Glutamatergic neuron (in vitro differentiated cells): Measurements from ENCODE around the gene RASA4B. TPM values are rescaled to one million over a fixed set of nuclear protein-coding genes. Genes with fewer than 3 reads are reported as not detected.

ENCODE experiments used
- DNase-seq: peaks from one replicate; pipeline ENCODE4 v3.0.0; 2022
- H3K27ac Mint-ChIP-seq: one replicate; pipeline ENCODE4 v1.8.0; 2020; ENCODE audit warnings: mild to moderate bottlenecking, mixed read lengths, inconsistent platforms; ENCODE audit not compliant: unreplicated experiment
- H3K27me3 Mint-ChIP-seq: one replicate; pipeline ENCODE4 v1.8.0; 2020; ENCODE audit warnings: mild to moderate bottlenecking, moderate library complexity, mixed read lengths, inconsistent platforms; ENCODE audit not compliant: unreplicated experiment
- H3K36me3 Mint-ChIP-seq: one replicate; pipeline ENCODE4 v1.8.0; 2020; ENCODE audit warnings: mild to moderate bottlenecking, mixed read lengths, inconsistent platforms; ENCODE audit not compliant: unreplicated experiment
- H3K4me1 Mint-ChIP-seq: one replicate; pipeline ENCODE4 v1.8.0; 2020; ENCODE audit warnings: mild to moderate bottlenecking, low read depth, mixed read lengths, inconsistent platforms; ENCODE audit not compliant: unreplicated experiment
- H3K4me3 Mint-ChIP-seq: one replicate; pipeline ENCODE4 v1.8.0; 2020; ENCODE audit warnings: mild to moderate bottlenecking, mixed read lengths, inconsistent platforms; ENCODE audit not compliant: unreplicated experiment
- H3K9me3 Mint-ChIP-seq: one replicate; pipeline ENCODE4 v1.8.0; 2020; ENCODE audit warnings: mild to moderate bottlenecking, moderate library complexity, mixed read lengths, inconsistent platforms; ENCODE audit not compliant: unreplicated experiment
- total RNA-seq: library from RNA; stranded (reverse); fragmentation: NEBNext Ultra II Directional; extraction: Animal tissue kit (Norgen Biotek cat#: 25700); gene quantifications from one replicate; pipeline ENCODE4 v1.2.1, GENCODE V29; 2021; ENCODE audit not compliant: unreplicated experiment
- TF ChIP-seq, protein P1 (sequence below): fragments of 200-600 bp; sonication (generic); IDR thresholded peaks from one replicate; pipeline ENCODE4 v1.5.0; 2021; ENCODE audit not compliant: partially characterized antibody, unreplicated experiment

Gene RASA4B
- total RNA-seq, 1 donor from 2014 or later = 40.1 TPM

DNA sequence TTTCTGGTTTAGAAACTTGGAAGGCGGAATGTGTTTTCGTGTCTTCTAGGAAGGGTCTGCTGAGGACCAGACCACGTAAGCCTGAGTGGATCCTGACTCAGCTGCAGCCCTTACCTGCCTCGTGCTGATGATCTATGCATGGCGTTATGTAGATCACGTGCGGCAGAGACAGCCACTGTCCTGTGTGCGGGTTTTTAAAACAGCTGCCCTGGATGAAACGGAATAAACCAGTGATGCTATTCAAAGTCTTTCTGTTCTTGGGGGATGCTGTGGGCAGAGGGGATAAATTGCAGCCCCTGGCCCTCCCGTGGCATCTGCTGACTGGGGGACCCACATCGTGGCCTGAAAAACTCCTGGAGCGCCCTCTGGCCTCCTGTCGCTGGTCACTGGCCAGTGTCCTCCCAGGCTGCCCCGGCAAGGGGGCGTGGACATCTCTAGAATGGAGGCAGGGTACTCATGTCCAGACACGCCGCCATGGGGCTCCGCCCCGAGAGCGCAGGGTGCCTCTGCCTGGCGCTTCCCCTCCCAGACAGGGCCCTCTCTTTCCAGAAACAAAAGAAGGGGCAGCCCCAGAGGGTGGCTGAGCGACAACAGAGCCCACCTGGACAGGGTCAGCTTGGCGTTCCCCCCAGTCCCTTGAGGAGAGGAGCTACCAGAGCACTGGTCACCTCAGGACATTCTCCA lies 66.1 kb downstream of the RASA4B start:
- TF ChIP-seq, protein P1, sequence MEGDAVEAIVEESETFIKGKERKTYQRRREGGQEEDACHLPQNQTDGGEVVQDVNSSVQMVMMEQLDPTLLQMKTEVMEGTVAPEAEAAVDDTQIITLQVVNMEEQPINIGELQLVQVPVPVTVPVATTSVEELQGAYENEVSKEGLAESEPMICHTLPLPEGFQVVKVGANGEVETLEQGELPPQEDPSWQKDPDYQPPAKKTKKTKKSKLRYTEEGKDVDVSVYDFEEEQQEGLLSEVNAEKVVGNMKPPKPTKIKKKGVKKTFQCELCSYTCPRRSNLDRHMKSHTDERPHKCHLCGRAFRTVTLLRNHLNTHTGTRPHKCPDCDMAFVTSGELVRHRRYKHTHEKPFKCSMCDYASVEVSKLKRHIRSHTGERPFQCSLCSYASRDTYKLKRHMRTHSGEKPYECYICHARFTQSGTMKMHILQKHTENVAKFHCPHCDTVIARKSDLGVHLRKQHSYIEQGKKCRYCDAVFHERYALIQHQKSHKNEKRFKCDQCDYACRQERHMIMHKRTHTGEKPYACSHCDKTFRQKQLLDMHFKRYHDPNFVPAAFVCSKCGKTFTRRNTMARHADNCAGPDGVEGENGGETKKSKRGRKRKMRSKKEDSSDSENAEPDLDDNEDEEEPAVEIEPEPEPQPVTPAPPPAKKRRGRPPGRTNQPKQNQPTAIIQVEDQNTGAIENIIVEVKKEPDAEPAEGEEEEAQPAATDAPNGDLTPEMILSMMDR = no peak
- no peak overlapping the region for H3K4me3 Mint-ChIP-seq
- H3K9me3 Mint-ChIP-seq = no peaks in the 10 kb centered on the region
- H3K27ac Mint-ChIP-seq = no peak overlapping the region
- H3K27me3 Mint-ChIP-seq = peaks cover 2% of the 10 kb centered on the region
- H3K4me1 Mint-ChIP-seq = no peaks in the 10 kb centered on the region
- no peak for DNase-seq
- no peaks in the 10 kb centered on the region for H3K36me3 Mint-ChIP-seq

DNA sequence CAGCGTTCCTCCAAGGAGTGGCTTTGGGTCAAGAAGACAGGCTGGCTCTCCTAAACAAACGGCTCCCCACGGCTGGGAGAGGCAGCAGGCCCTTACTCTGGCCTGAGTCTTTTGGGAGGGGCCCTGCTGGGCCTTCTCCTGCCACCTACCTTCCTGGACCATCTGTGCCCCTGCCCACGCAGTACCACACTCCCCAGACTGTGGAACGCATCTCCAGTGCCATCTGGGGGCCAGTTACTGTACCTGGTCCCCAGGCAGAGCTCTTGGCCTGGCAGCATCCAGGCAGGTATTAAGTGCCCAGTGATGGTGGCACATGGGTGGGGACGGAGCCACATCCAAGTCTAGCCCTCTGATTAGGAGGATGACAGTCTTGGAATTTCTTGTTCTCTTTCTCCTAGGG lies 67.3 kb downstream of the RASA4B start:
- TF ChIP-seq, protein P1 = no peak
- no peak for DNase-seq
- peaks cover 2% of the 10 kb centered on the region for H3K27me3 Mint-ChIP-seq
- no peak overlapping the region for H3K4me3 Mint-ChIP-seq
- no peaks in the 10 kb centered on the region for H3K9me3 Mint-ChIP-seq
- H3K36me3 Mint-ChIP-seq = no peaks in the 10 kb centered on the region
- H3K4me1 Mint-ChIP-seq = no peaks in the 10 kb centered on the region
- no peak overlapping the region for H3K27ac Mint-ChIP-seq

DNA sequence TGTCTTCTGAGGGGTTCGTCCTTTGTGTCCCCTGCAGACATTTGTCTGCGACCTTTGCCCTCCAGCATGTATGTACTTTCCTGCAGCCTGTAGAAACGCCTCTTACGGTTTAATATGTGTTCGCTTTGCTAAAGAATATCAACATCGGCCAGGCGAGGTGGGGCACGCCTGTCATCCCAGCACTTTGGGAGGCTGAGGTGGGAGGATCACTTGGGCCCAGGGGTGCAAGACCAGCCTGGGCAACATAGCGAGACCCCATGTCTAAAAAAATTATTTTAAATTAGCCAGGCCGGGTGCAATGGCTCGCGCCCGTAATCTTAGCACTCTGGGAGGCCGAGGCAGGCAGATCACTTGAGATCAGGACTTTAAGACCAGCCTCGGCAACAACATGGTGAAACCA lies 68.4 kb downstream of the RASA4B start:
- TF ChIP-seq, protein P1 = no peak
- Mint-ChIP-seq H3K4me3 (no peak overlapping the region), H3K27me3 (peaks cover 4% of the 10 kb centered on the region), H3K27ac (no peak overlapping the region), H3K4me1 (no peaks in the 10 kb centered on the region), H3K36me3 (no peaks in the 10 kb centered on the region), H3K9me3 (no peaks in the 10 kb centered on the region)
- no peak for DNase-seq

DNA sequence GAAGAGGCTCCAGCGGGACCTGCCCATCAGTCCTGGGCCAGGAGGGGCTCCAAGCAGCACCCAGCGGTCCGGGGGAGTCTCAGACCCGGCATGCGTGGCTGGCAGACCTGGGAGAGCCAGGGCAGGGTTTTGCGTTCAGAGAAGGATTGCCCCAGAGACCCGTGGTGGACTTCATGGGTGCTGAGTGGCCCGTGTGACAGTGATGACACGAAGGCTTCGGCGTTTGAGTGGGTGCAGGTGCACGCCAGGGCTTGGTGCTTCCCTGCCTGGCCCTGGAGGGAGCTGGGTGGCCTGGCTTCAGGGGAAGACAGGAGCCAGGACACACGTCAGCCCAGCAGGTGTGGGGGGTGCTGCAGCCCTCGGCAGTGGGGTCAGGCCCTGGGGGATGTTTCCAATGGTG lies 70.3 kb downstream of the RASA4B start:
- H3K27ac Mint-ChIP-seq = no peak overlapping the region
- H3K4me3 Mint-ChIP-seq = no peak overlapping the region
- TF ChIP-seq, protein P1 = no peak
- H3K4me1 Mint-ChIP-seq = no peaks in the 10 kb centered on the region
- no peaks in the 10 kb centered on the region for H3K9me3 Mint-ChIP-seq
- H3K36me3 Mint-ChIP-seq = no peaks in the 10 kb centered on the region
- DNase-seq = no peak
- peaks cover 4% of the 10 kb centered on the region for H3K27me3 Mint-ChIP-seq

DNA sequence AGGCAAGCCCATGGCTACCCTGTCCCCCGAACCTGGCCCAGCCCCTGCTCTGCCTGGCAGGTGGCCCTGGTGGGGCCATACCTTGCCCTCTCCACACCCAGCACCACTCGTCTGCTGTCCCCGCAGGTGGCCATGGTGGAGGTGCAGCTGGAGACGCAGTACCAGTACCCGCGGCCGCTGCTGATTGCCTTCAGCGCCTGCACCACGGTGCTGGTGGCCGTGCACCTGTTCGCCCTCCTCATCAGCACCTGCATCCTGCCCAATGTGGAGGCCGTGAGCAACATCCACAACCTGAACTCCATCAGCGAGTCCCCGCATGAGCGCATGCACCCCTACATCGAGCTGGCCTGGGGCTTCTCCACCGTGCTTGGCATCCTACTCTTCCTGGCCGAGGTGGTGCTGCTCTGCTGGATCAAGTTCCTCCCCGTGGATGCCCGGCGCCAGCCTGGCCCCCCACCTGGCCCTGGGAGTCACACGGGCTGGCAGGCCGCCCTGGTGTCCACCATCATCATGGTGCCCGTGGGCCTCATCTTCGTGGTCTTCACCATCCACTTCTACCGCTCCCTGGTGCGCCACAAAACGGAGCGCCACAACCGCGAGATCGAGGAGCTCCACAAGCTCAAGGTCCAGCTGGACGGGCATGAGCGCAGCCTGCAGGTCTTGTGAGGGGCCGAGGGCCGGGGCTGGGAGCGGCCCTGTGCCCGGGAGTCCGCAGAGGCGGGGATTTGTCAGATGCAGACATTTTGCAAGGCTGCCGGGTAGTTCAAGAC lies 71.0 kb downstream of the RASA4B start:
- Mint-ChIP-seq H3K9me3 (peaks cover 2% of the 10 kb centered on the region), H3K36me3 (no peaks in the 10 kb centered on the region), H3K4me1 (peaks cover 5% of the 10 kb centered on the region), H3K4me3 (no peak overlapping the region), H3K27ac (no peak overlapping the region), H3K27me3 (peaks cover 4% of the 10 kb centered on the region)
- TF ChIP-seq, protein P1 = no peak
- DNase-seq = no peak
